Stimulated activated CD8-positive, alpha-beta memory T cell treated with anti-CD3 and anti-CD28 coated beads, Interleukin-12 subunit alpha, Interleukin-12 subunit beta, amount 100 ng/mL, for 1 hour (primary cell): ENCODE results near the gene B3GALT5.

Experiments
- DNase-seq: peaks from one replicate; pipeline ENCODE4 v3.0.0-alpha.2; 2020; ENCODE audit warnings: low read depth

B3GALT5 gene

GRCh38 chr21:39696196-39696595, 83.5 kb downstream of the B3GALT5 start:
- no peak for DNase-seq

DNA sequence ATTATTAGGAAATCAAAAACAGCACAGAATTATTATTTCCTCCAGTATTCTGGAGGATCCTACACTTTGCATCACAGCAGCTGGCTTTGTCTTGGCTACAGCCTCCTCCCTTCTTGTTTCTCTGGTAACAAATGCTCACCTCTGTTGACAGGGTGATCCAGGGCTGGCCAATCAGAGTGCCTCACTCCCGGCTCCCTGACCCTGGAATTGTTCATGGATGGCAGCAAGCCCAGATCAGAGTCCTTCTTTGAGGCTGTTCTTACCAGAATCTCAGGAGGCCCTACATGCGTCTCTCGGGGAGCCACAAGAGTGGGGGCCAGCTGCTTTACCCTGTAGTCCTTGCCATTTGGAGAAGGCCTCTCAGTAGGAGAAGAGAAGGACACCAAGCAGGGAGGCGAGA, 83.9 kb downstream of the B3GALT5 start:
- no peak for DNase-seq

GRCh38 chr21:39700318-39700717, 87.6 kb downstream of the B3GALT5 start:
- no peak for DNase-seq

GRCh38 chr21:39703578-39703977, 90.8 kb downstream of the B3GALT5 start:
- no peak for DNase-seq

GRCh38 chr21:39705849-39706248, 93.1 kb downstream of the B3GALT5 start:
- DNase-seq, result no peak

DNA sequence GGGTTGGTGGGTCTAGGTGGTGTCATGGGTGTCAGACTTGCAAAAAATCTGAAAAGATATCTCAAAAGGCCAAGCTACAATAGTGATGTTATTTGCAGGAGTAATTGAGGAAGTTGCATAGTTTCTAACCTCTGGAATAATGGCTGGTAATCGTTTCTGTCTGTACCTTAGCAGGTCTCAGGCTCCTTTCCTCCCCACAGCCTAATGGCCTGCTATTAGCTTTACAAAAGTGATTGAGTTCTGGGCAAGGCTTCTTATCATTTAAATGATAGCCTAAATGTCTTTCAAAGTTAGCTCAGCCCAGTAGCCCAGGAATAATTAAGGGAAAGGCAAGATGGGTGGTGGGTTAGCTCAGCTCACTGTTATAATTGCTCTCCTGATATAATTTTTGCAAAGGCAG, 94.6 kb downstream of the B3GALT5 start:
- no peak for DNase-seq

DNA sequence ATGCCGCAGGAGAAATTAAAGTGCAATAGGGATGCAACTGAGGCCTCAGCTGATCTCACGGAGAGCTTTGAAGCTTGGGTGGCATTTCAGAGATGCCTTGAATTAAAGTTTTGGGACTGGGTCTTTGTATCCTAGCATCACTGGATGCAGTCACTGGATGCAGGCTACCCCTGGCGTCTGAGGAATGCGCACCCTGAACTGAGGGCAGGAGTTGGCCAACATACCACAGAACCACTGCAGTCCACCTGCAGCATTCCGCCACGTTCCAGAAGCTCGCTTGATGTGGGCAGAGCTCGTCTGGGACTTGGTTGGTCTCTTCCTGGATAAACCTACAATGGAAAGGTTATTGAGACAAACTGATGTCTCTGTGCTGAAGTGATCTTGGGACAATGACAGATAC, 98.1 kb downstream of the B3GALT5 start:
- DNase-seq, result no peak

- no peak for DNase-seq
Observed at GRCh38 chr21:39712273-39712672, 99.5 kb downstream of the B3GALT5 start.

DNA sequence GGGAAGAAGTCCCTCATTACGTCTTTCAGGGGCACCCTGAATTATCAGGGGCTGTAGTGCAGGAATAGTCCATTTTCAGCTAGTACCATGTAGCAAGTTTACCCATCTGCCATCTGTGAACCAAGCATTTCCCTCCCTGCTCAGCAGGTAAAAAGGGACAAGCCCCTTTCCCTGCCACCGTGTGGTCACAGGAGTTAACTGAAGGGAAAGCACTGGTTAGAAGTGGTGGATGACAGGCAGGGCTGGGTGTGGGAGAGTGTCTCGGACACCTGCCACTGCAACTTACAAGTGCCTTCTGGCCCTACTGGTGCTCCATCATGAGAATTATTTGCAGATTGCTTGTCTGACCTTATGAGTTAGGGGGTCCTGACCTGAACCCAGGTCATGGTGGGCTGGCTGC, 100.2 kb downstream of the B3GALT5 start:
- DNase-seq, result no peak

- DNase-seq, result no peak
Observed at GRCh38 chr21:39713905-39714304, 101.2 kb downstream of the B3GALT5 start.

GRCh38 chr21:39714331-39714730, 101.6 kb downstream of the B3GALT5 start:
- no peak for DNase-seq

GRCh38 chr21:39715804-39716397, 103.2 kb downstream of the B3GALT5 start:
- peak; percentile 2 for DNase-seq

- DNase-seq, result no peak
Observed at GRCh38 chr21:39720126-39720778, 107.5 kb downstream of the B3GALT5 start.

DNA sequence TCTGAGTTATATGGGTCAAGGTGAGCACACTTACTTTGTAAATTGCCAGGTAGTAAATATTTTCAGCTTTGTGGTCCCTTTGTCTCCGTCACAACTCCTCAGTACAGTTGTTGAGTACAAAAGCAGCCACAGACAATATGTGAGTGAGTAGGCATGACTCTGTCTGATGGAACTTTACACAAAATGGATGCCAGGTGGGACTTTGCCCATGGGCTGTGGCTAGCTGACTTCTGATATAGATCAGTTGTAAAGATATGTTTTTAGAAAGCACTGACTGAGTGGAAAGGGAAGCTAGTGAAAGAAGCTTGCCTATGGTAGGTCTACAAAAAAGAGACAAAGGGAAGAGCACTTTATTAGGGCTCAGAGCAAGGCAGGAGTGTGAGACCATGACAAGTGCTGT, 109.1 kb downstream of the B3GALT5 start:
- no peak for DNase-seq
